Stimulated activated CD4-positive, alpha-beta T cell treated with anti-CD3 and anti-CD28 coated beads, TNF-alpha, amount 100 ng/mL, for 4 hours (primary cell): ENCODE results near the gene SPATA31D1.

Experiments used
- DNase-seq, 3 experiments: peaks; one replicate each; pipeline ENCODE4 v3.0.0-alpha.2; 2020; ENCODE audit warnings: low read depth in 3 of 3

Gene SPATA31D1

DNA sequence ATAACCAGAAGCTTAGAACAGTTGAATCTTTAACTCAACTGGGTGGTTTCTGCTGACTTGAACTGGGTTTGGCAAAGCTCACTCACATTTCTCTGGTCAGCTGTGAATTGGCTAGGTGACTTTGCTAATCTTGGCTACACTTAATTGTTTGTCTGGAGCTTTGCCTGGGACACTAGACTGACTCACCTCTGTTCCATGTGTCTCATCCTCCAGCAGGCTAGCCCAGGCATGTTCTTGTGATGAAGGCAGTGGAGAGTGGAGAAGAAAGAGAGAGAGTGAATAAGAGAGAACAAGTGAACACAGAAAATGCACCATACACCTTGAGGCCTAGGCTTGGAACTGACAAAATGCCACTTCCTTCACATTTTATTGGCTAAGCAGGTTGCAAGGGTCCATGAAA lies 32.6 kb downstream of the SPATA31D1 start:
- no peak for DNase-seq

DNA sequence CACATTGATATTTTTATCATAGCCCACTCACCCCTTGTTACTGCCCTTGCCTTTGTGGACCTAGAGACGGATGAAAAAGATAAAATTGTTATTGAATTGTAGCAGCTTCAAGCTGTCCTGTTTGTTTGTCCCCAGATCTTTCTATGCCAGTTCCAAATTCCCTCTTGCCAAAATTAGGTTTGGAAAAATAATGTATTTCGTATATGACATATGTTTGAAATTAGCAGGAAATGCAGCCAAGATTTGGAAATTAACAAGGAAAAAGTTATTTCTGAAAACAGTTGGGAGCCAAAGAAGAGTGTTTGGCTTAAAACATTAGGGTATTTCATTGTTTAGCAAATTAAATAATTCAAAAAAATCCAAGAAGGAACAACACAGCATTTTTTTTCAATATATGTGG lies 33.5 kb downstream of the SPATA31D1 start:
- no peak for DNase-seq

DNA sequence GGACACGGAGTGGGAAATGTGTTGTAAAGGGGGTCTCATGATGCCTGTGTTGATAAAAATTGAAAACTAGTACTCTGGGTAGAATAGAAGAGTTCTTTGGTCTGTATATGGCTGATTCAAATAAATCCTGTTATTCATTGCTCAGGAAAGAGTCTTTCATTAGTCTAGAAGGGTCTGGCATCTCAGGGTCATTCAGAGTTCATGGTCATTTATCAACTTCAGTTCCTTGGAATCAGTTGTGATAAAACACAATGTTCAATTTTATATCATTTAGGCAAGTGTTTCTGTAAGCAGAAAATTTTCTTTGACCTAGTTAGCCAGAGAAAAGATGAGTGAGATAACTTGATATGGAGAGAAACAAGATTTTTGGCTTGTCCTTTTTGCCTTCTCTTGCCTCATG lies 36.3 kb downstream of the SPATA31D1 start:
- DNase-seq: no peak

DNA sequence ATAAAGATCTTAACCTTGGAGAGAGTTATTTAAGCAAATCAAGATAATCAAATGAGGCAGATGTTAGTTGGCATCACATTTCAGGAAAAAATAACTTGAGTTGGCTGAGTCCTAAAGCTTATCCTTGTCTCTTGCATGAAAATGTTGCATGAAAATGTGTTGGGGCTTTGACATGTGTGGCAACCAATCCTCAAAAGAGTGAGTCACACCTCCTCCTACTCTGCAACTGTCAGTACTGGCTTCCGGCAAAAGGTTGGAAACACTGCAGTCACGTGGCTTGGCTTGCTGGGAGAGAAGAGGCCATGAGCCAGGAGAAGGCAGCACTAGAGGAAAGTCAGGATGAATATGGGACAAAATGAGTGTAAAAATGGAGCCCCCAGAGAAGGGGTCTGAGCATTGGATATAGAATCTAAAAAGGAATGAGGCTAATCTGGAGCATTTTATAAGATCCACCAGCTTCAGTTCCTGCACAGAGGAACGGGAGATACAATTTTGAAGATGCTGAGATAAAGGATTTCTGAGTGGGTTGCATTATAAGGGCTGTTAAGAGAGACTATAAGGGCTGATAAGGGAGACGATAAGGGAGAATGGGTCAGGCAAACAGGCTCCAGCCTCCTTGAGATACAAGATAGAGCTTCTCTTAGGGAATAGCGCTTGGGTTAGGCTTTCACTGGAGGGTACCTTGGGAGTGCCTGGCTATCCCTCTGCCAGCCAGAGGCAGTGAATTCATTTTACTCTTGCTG lies 43.1 kb downstream of the SPATA31D1 start:
- DNase-seq: no peak

DNA sequence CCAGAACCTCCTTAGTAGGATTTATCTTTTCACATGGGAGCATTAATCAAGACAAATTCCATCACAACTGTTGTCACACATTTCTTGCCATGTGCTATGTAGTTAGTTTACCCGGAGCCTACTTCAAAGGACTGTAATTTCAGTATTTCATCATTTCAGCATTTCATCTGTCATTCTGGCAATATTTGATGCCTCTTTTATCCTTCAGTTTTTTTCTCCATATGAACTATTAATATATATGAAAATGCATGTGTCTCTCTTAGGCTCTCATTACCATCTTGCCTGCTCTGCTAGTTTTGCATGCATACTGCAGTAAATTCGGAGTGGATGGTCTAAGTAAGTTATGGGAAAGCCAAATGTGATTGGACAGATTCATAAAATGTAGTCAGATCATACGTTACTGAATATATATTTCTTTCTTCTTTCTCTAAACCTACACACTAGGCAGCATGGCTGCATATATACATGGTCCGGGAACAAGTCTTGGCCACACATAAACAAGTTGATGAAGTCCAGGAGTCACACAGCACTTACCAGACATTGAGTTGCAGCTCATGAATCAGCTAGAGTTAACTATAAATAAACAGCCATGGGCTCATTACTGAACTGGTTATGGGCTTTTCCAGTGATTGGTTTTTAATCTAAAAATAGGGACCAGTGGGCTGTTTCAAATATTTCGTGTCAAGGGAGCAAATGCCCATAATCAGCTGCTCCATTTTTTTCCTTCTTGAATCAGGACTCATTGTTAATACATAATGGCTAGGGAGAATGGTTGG lies 46.6 kb downstream of the SPATA31D1 start:
- no peak for DNase-seq

DNA sequence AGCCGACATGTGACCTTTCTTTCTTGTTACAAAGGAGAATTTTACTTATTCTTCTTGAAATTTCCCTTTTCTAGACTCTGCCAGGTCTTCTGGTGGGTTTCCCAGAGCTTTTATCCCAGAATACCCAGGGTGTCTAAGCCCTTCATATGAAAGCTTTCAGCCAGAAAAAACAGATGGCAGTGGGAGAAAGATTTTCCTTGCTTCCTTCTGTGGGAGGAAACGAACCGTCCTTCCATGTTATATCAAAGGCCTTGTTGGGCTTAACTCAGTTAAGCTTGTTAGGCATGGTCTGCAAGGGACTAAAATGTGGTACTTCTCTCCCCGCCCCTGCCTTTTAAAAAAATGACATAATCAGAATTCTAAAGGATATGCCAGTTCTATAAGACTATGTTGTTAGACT lies 47.5 kb downstream of the SPATA31D1 start:
- no peak for DNase-seq

DNA sequence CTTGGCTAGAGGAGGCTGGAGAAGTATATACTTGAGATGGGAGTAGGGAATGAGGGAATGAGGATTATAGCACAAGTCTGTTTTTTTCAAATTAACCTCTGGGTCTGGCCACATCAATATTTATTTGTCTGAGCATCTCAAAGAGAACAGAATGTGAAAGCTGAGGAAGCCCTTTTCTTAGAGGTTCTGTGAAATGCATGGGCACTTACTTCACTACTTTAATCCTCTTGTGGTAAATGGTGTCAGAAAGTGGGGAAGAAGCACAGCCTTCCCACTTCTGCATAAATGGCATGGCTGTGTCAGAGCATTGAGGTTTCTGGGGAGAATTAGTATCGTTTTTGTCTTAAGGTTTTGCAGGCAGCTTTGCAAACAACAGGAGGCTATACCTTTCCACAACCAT lies 48.6 kb downstream of the SPATA31D1 start:
- DNase-seq: no peak

DNA sequence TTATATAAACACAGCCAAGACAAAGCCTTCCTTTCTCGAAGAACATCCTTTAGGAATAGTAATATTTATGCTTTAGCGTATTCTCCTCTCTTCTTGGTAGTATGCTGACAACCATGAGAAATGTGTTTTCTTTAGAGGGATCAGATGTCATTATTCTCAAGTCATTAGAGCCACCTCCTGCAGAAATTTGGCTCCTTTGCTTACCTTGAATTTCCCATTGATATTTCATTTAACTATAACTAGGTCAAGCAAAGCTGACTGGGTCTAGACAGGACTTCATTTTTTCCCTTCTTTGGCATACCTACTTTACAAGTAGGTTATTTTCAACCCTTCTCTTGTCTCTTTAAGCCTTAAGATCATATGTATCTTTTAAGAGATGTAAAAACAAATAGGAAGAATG lies 50.3 kb downstream of the SPATA31D1 start:
- DNase-seq: no peak
